Measurements from ENCODE around the gene ATP13A1.
A peak's percentile ranks its signal among the peaks of the same experiment; 100 is the strongest.
"Not testable (repeated sequence)": the region's sequence is repeated elsewhere in the genome, so short reads cannot be mapped to it uniquely, and the experiment has no call there.

ATP13A1 gene

DNA sequence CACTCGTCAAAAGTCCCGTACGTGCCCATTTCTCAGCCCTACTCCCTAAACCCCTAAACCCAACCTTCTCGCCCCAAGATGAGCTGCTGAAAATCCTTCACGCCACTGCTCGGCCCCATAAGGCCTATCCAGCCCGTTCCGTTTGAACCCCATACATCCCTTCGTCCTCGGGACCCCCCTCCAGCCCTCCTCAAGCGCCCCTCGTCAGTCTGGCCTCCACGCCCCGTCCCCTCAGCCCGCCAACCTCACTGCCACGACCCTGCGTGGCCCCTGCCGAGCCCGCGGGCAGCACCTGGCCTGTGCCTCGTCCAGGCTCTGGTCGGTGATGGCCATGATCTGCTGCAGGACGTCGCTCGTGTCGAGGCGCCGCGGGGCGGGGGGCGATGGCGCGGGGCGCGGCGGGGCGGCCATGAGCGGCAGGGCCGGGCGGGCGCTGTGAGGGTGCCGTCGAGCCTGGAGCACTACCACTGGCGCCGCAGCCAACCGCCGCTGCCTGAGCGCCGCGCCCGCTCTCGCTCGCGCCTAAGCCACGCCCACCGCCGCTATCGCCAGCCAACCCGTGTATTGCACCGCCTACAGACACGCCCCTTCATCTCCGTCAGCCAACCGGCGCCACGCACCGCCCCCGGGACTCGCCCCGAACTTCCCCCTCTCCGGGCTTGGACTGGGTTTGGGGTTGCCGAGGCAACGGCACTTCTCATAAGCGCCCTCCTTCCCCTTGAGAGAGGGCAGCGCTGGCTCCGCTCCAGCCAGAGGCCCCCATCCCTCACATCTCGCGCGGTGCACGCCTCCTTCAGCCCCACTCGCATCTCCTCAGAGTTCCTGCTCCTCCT is 45.0 kb downstream of the ATP13A1 start, which contains the start of gene PBX4:
TSS of gene PBX4 (minus strand) at position 469 of the 833 bp plus-strand sequence. CDS start at position 411, 58 bp downstream.
- peak; percentile 99 for DNase-seq

DNA sequence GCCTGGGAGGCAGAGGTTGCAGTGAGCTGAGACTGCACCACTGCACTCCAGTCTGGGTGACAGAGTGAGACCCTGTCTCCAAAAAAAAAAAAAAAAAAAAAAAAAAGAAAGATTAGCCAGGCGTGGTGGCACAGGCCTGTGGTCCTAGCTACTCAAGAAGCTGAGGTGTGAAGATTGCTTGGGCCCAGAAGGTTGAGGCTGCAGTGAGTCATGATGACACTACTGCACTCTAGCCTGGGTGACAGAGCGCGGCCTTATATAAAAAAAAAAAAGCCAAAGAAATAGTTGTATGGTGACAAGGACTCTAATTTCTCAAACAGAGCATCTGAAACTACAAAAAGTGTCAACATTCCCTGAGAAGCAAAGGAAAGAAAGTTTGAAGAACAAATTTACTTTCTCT is 48.4 kb downstream of the ATP13A1 start:
- DNase-seq, result peak; percentile 35 to 37

GRCh38 chr19:19613506-19613905 is 50.0 kb downstream of the ATP13A1 start:
- DNase-seq, result no peak

DNA sequence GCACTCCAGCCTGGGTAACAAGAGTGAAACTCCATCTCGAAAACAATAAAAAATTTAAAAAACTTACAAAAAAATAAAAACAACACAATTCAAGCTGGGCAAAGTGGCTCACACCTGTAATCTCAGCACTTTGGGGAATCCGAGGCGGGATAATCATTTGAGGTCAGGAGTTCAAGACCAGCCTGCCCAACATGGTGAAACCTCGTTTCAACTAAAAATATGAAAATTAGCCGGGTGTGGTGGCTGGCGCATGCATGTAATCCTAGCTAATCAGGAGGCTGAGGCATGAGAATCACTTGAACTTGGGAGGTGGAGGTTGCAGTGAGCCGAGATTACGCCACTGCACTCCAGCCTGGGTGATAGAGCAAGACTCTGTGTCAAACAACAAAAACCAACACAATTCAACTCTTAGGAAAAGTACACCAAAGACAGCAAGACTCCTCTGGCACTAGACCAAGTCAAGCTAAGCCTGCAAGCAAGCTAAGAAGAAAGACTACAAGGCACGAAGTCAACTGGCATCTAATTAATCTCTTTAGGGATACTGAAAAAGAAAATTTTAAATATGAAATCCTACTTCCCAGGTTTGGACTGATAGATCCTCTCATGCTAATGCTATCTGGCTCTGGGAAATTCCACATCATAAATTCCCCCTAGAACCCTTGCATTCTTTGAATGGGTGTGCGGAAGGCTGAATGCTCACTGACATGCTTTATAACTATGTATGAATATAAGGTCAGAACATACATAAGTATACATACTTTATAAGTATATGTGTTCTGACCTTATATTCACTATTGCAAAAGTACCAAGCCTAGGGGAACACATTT is 52.9 kb downstream of the ATP13A1 start:
- no peak for DNase-seq

- DNase-seq, result not testable (repeated sequence)
These were observed 56.8 kb downstream of the ATP13A1 start for GRCh38 chr19:19606686-19607085.

DNA sequence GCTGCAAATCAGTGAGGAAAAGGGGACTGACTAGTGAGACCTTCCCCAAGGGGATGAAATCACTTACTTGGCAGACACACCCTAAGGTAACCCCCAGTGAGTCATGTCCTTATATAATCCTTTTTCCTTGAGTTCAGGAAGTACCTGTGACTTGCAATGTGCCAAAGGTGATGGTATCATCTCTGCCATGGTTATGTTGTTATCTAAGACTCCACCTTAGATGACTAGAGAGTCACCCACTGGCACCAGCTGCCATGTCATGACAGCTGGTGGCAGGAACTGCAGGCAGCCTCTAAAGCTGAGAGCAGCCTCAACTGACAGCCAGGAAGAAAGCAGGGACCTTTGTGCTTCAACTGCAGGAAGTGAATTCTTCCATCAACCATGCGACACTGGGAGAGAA is 57.5 kb downstream of the ATP13A1 start:
- DNase-seq, result peak; percentile 63 to 69

- DNase-seq, result no peak
These were observed 60.7 kb downstream of the ATP13A1 start for GRCh38 chr19:19602713-19603324.

- DNase-seq, result peak; percentile 47 to 53
These were observed 61.3 kb downstream of the ATP13A1 start for GRCh38 chr19:19602136-19602712.

DNA sequence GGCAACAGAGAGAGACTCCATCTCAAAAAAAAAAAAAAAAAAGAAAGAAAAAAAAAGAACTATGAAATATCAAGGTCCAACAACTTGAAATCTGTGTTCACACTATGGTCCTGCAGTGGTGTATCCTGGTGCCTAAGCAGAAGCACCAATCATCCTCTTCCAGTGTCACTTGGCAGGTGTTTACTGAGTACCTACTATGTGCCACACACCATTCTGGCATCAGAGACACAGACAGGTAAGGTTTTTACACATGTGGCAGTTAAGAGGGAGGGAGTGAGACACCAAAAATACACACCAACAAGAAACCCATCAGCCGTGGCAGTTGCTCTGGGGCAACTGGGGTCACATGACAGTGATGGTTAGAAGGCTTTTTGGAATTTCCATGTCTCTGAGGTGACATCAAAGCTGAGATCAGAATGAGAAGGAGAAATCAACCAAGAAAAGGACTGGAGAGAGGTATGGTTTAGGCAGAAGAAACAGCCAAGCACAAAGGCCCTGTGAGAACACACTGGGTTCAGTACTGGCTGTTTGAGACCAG is 62.6 kb downstream of the ATP13A1 start:
- DNase-seq, result no peak

DNA sequence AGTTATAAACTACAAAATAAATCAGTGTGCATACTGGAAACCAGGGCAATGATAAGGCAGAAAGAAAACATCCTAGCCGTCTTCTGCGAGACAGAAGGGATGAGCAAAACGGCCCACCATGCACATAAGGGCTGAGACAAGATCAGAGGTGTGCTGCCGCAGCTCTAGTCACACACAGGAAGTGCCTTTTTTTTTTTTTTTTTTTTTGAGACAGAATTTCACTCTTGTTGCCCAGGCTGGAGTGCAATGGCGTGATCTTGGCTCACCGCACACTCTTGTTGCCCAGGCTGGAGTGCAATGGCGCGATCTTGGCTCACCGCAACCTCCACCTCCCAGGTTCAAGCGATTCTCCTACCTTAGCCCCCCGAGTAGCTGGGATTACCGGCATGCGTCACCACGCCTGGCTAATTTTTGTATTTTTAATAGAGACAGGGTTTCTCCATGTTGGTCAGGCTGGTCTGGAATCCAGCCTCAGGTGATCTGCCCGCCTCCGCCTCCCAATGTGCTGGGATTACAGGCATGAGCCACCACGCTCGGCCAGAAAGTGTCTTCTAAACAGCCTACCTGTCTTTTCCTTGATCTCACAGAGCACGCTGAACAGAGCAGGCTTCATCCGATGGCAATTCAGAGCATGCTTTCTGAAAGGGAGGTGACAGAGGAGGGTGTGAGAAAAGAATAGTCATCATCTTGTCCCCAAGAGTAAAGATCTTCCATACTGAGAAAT is 64.6 kb downstream of the ATP13A1 start:
- peak; percentile 62 to 69 for DNase-seq

DNA sequence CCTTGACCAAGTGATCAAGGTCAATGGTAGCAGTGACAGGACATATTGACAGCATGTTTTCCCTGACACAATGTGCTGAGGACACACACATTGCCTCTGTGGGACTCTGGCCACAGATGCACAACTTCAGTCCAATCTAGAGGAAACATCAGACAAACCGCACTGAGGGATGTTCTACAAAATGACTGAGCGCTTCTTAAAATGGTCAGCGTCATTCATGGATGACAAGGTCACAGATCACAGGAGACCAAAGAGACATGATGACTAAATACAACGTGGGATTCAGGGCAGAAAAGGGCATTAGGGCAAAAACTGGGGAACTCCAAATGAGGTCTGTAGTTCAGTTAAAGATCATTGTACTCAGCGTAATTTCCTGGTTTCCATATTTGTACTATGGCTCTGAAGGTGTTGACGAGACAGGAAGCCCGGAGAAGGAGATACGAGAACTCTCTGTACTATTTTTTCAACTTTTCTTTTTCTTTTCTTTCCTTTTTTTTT is 65.6 kb downstream of the ATP13A1 start:
- peak; percentile 57 to 63 for DNase-seq

Measured in activated CD4-positive, alpha-beta T cell treated with anti-CD3 and anti-CD28 coated beads for 4 hours (primary cell).